Muscle of arm (tissue), 14 donors: ENCODE measurements around the gene TMEM35A. TPM values are rescaled to one million over a fixed set of nuclear protein-coding genes. Genes with fewer than 3 reads are reported as not detected.
A peak's percentile ranks its signal among the peaks of the same experiment; 100 is the strongest.
"Not testable (repeated sequence)": the region's sequence is repeated elsewhere in the genome, so short reads cannot be mapped to it uniquely, and the experiment has no call there.

Experiments used
- DNase-seq: peaks from one replicate; pipeline ENCODE4 v3.0.0-alpha.2; 2013
- long read RNA-seq, 11 donors: transcript quantifications; one replicate each; lab custom pipeline, GENCODE V29; 2026
- polyA plus RNA-seq, 12 donors: library from polyadenylated mRNA; unstranded; fragments of 120-200 nt; gene quantifications; one replicate each; pipeline ENCODE4 v1.2.1, GENCODE V29; 2013; ENCODE audit not compliant: insufficient read length in 12 of 12

TMEM35A gene, protein sequence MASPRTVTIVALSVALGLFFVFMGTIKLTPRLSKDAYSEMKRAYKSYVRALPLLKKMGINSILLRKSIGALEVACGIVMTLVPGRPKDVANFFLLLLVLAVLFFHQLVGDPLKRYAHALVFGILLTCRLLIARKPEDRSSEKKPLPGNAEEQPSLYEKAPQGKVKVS
- 1 to 10 TPM in 11 of 12 donors, not detected in 1; 2.1 to 8.1 (median 2.5) TPM for polyA plus RNA-seq
- long read RNA-seq, donor 1, transcript TMEM35A-201 (2 exons, 2,195 nt) = major isoform, 8 of 8 reads
- long read RNA-seq, donor 1, partial matches to known transcripts = 0 of 8 reads
- long read RNA-seq, donor 1, other reads (novel, unspliced or antisense) = 0 of 8 reads
- long read RNA-seq, donor 2, partial matches to known transcripts = 0 of 1 reads
- long read RNA-seq, donor 2, other reads (novel, unspliced or antisense) = 0 of 1 reads
- long read RNA-seq, donor 3 = 0 reads
- long read RNA-seq, donor 4 = 0 reads
- long read RNA-seq, donor 5, partial matches to known transcripts = 0 of 1 reads
- long read RNA-seq, donor 5, other reads (novel, unspliced or antisense) = 0 of 1 reads
- long read RNA-seq, donor 6 = 0 reads
- long read RNA-seq, donor 7 = 0 reads
- long read RNA-seq, donor 8 = 0 reads
- long read RNA-seq, donor 9 = 0 reads
- long read RNA-seq, donor 10, partial matches to known transcripts = 0 of 1 reads
- long read RNA-seq, donor 10, other reads (novel, unspliced or antisense) = 0 of 1 reads
- long read RNA-seq, donor 11, partial matches to known transcripts = 0 of 1 reads
- long read RNA-seq, donor 11, other reads (novel, unspliced or antisense) = 0 of 1 reads

DNA sequence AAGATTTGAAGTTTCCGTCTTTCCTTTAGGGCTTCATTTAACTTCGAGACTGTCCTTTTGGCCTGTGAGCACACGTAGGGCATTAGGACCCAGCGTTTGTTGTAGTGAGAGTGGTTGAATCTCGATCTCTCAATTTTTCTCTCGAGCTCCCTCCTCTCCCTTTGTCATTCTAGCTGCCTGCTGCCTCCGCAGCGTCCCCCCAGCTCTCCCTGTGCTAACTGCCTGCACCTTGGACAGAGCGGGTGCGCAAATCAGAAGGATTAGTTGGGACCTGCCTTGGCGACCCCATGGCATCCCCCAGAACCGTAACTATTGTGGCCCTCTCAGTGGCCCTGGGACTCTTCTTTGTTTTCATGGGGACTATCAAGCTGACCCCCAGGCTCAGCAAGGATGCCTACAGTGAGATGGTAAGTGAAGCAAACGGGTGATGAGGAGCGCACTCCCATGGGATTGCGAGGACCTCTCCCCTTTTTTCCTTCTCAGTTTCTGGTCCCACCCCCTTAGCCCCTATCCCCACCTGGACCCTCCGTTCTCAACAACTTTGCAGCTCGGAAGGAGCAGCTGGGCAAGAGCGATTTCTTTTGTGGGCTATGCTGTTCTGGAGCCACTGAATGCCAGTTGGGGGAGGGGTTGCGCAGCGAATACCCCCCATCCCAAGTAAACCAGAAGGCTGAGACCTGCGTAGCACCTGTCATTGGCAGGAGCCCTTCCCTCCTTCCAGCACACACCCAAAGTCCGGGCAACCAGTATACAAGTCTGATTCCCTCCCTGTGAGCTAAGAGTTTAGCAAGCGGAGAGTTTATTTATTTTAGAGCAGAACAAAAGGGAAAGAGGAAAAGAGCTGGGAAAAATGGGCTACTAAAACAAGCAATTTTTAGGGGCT, at the start of gene TMEM35A:
Gene TMEM35A, plus strand, starts transcription at position 164 of the 883 bp plus-strand sequence. Its CDS starts 124 bp downstream, at position 288.
- peak; percentile 20 for DNase-seq

DNA sequence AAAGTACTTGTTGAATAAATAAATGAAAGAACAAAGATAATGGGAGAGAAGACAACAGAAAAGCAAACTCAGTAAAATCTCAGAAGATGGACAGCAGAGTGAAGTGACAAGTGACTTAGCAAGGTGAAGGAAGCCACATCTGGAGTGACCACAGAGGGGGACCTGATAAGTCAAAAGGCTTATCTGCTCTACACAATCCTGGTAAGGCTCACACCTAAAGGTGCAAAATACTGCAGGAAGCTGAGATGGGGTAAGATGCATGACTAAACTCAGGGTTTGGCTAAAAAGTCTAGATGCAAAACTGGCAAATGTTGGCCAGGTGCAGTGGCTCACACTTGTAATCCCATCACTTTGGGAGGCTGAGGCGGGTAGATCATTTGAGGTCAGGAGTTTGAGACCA, 49.0 kb upstream of the TMEM35A start:
- DNase-seq = no peak

DNA sequence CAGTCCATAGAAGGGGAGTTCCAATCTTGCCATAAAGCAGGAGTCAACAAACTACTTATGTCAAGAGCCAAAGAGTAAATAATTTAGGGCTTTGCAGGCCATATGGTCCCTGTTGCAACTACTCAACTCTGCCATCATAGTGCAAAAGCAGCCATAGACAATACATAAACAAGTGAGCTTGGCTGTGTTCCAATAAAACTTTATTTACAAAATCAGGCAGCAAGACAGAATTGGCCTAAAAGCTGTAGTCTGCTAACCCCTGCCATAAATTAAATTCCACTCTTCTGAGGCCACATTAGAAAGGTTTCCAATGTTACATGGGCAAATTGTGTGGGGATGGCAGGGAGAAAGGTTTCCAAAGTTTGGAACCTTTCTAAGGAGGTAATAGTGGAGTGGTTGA, 41.4 kb upstream of the TMEM35A start:
- no peak for DNase-seq

DNA sequence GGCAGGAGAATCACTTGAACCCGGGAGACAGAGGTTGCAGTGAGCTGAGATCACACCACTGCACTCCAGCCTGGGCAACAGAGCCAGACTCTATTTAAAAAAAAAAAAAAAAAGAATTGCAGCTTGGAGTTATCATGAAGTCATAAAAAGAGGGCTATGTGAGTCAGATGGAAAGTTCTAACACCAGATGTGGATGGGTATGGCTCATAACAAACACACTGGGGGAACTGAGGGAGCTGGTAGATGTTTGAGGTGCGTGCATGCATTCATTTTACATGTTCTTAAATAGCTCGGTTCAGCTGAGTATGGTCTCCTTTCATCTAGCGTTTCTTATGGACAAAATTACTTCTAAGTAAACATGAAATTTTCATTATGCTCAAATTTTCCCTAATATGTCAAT, 38.5 kb upstream of the TMEM35A start:
- no peak for DNase-seq

DNA sequence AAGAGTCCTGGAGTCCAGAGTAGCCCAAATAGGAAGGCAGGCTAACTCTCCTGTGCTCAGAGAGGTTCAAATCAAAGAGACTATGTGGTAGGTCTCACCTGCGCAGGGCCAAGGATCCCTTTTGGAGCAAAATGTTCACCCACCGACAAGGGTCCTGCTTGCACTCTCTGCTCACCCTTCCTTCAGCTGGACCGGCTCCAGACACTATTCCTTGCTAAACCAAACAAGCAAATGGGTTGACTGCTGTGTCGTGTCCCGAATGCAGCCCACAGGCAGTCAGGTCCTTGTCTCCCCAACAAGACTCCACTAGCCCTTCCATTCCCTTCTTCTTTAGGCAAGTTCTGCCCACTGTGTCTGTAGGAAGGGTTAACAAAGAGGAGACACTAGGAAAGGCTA, 27.5 kb upstream of the TMEM35A start:
- no peak for DNase-seq

DNA sequence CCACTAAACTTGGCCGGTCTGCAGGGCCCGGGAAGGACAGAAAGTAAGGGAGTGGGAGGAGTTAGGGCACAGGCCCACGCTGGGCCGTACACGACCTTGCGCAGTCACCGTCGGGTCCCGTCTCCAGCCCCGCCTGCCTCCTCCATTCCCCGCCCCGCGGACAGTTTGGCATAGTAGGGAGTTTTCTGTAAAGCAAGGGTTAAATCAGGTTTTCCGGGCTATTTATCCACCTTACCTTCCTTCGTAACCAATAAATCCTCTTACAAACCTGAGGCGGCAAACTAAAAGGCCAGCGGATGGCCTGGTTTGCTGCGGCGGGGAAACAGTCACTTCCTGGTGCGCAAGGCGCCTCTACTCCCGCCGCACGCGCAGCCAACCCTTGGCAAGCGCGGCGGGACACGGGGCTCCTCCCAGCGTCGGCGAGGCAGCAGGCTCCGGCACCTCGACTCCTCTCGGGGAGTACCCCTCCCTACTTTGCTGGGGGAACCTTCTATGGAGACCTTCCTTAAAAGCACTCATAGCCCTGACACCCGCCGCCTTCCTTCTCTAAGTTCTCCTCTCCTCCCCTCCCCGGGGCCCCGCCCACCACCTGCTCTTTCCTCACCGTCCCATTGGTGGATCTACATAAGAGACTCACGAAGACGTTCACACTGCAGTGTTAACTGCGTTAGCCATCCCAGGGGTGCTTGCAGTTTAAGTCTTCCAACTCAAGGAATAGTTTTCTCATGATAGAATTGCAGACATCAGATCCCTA, 27.0 kb upstream of the TMEM35A start, which contains the start of gene TRMT2B:
Gene TRMT2B, minus strand, starts transcription at position 563 of the 754 bp plus-strand sequence. CDS start 9,822 bp downstream, outside the sequence.
- peak; percentile 78 for DNase-seq

DNA sequence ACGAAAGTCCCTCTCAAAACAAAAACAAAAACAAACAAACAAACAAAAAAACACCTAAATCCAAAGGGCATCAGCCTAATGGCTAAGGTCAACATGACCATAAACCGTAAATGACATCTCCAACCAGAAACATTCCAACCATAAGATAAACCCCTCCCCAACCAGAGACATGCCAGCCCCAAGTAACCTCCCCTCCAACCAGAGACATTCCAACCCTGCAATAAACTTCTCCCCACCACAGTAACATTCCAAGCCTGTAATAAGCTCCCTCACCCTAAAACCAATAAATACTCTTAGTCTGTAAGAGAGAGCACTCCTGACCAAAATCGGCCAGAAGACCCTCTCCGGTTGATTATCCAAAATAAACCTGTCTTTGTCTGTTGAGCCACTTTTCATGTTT, 22.1 kb upstream of the TMEM35A start:
- DNase-seq = not testable (repeated sequence)

DNA sequence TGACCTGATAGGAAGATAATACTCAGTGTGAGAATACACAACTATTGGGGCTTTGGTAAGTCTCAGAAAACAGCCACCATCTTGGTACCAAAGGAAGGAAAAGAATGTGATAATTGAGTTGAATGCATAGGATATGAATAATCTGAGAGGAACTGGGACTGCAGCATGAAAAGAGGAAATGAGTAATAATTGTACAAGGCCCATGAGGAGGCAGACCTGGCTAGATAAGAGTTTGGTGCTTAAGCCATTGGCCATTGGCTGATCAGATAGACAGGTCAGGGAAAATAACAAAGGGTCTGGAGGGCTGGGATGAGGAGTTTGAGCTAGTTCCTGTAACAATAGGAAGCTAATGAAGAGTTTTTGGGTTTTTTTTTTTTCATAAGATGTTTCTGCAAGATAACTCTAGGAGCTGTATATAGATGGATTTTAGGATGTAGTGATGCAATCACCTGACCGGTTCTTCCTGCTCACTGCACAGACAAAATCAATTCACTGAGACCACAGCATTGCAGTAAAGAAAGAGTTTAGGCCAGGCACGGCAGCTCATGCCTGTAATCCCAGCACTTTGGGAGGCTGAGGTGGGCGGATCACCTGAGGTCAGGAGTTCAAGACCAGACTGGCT, 21.5 kb upstream of the TMEM35A start:
- DNase-seq = no peak

DNA sequence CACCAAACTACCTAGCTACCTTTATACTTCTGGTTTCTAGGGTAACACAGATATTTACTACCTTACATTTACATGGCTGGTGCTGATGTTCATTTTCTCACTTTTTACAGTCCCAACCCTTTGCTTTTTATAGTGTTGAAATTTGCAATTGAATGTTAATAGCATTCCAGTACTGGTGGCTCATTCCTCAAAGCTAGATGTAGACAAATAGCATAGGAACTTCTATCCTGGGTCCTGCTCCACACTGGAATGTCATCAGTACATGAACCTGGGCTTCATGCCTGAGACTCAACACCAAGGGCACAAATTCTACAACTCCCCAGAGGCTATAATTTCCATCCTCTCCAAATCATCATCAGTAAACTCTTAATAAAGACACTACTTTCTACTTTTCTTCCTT, 16.5 kb upstream of the TMEM35A start:
- no peak for DNase-seq

DNA sequence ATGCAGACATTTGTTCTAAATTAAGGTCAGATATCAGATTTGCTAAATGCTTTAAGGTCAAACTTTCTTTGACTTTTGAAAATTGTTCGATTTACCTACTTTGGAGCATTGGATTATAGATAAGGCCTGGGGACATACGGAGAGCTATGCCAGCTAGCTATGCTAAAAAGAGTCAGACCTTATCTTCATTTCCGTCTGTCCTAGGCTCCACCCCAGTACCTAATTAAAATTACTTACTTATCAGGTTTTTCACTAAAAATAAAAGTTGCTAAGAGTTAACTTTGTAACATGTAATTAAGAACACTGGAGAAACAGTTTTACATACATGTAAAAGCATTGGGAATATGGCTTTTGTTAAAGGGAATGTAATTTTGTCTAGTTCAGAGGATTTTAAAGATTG, 7.1 kb upstream of the TMEM35A start:
- DNase-seq = no peak

DNA sequence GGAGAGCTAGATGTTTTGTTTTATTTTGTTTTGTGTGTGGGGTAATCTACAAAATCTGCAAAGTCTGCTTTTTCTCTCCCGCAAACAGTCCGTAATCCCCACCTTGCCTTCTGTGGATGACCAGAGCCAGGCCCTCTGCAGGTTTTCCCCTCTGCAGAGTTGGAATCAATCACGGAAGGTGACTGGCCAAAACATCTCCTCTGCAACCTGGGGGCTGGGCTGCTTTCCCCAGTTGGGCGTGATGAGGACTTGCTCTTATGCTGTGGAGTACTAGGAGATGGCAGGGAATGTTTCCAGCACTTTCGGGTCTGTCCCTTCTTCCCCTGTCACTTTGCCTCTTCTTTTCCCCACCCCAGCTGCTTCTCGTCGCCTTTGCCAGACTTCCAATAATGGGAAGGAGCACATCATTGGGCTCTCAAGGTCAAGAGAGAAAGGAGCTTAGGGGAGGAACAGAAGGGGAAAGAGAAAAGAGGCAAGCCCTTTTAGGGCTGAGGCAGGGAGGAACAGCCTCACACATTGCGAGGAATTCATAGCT, 1.1 kb downstream of the TMEM35A start:
- no peak for DNase-seq

DNA sequence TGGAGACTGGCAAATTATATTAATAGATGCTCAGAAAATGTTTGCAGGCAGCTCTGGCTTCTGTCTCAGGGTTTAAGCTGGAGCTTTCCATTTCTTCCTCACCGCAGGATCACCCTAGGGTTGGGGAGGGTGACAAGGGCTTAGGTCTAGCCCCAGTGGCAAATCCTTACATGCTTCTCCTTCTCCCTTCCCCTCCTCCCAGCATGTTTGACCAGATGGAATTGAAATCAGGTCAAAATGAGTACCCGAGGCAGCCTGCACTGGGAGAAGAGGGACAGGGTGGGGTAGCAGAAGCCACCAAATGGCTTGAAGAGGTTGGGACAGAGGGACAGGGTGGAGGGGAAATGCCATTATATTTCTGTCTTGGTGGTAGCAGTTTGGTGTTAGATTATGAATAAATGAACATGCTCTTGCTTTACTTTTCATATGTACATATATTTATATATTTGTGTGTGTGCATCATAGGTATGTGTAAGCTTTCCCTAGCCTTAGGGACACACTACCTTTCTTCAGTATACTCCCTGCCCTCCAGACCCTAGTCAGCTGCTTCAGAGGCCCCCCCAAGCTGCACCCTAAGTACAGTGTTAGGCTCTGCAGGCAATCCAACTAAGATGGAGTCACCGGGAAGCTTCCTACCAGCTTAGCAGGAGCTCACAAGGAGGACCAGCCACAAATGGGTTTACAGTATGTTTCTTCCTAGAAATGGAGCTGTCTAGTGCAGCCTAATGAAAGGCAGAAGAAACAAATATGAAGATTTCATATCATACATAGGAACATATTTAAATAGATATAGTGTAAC, 1.8 kb downstream of the TMEM35A start:
- no peak for DNase-seq

DNA sequence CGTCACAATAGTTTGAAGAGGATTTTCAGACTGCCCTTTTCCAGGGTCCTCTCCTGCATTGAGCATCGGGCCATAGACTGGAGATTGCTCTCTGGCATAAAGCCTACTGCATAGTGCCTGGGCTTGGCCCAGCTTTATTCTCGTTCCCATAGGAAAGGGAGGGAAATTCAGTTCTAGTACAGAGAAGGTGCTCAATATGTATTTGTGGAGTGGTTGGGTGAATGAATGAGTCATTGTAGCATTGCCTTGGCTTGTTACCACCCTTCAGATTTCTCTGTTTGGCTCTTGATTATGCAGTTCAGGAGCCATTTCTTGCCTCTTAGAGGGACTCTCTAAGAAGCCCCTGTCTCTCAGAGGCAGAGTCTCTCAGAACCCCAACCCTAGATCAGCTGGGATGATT, 2.6 kb downstream of the TMEM35A start:
- no peak for DNase-seq

DNA sequence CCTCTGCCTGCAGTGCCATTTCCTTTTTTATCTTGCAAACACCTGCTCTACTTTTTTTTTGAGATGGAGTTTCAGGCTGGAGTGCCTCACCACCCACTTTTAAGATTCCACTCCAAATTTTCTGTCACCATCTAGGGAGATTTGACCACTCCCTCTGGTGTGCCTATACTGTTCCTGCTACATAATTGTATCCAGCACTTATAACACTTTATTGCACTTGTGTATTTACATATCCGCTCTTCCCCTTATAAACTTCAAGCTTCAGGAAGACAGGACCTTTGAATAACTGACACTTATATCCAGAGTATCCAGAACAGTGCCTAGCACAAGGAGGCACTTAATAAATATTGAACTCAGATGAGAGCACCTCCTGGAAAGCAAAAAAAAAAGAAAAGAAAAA, 13.1 kb downstream of the TMEM35A start:
- no peak for DNase-seq

DNA sequence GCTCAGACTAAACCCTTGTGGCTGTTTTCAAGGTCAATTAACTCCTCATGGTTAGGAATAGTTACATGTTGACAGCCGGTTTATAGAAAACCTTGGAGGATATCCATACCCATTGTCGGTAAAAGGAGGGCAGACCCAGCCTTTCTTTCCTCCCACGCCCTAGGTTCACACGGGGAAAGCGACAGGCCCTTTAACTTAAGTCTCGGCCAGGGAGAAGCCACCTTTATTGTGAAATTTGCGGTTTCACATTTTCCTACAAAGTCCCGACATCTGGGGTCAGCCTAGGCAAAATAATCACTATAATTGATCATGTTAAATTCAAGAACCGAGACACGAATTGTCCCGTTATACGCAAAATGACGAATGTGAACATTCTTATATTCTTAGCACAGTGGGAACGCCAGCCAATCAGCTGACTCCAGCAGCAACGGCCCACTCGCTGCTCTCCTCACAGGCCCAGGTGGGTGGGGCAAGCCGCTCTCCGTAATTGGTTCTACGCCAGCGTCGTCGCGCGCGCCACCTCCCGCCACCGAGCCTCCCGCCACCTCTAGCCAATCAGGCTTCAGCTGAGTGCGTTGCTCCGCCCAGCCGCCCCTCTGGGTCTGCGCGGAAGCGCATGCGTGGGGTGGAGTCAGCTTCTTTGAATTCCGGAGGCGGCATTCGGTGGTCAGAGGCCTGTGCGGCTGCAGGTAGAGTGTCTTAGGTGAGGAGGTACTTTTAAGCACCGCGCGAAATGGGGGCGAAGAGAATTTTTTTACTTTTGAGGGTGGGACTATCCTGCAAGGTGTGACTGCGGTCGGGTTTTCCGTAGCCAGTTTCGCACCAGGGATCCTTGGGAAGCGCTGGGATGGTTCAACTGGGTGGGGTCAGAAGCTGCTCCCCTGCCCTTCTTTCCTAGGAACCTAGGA, 19.1 kb downstream of the TMEM35A start, which contains the start of gene CENPI:
Gene CENPI, plus strand, starts transcription at position 659 of the 908 bp plus-strand sequence. CDS start 2,867 bp downstream, outside the sequence.
- DNase-seq = peak; percentile 92

DNA sequence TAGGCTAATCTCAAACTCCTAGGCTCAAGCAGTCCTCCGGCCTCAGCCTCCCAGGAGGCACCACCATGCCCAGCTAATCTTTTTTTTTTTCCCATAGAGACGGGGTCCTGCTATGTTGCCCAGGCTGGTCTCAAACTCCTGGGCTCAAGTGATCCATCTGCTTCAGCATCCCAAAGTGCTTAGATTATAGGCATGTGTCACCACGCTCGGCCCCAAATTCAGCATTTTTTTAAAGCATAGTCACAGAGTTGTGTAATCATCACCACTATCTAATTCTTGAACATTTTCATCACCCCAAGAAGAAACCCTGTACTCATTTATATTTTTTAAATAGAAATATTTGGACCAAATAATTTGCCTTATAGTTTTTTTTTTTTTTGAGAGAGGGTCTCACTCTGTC, 29.6 kb downstream of the TMEM35A start:
- DNase-seq = no peak

DNA sequence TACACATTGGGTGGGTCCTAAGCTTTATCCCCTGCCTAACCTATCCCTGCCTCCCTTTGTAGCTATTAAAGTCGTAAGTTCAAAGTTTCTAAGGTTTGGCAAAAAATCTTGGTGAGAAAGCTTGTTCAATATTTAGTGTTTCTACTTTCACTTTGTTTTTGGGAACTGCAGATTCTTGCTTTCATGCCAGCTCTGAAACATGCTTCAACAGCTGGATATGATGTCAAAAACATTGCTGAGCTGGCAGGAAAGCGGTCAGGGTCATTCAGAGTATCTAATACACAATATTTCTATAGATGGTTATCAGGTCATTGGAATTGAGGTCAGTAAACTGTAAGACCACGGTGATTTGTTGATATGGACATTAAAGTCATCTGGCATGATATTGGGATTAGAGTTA, 39.0 kb downstream of the TMEM35A start:
- DNase-seq = peak; percentile 6

DNA sequence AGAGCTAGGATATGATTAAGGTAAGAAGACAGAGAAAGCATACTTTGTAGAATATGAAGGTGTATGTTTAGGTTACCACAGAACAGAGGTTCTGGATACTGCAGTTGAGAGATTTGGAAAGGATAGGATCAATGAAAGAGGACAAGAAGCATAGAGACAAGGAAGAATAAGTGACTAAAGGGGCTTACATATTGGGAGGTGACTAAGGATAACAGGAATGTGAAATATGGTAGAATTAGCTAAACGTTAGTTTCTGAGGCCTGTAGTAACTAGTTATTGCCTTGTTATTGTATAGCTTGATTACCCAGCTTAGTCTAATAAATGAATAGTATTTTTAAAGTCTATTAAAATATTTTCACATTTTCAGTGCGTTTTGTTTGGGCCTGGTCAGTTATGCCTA, 57.6 kb downstream of the TMEM35A start:
- no peak for DNase-seq
